Kidney (tissue), 14 donors: ENCODE data around the gene RPLP1. TPM values are rescaled to one million over a fixed set of nuclear protein-coding genes. Genes with fewer than 3 reads are reported as not detected.
A peak's percentile ranks its signal among the peaks of the same experiment; 100 is the strongest.

Experiments used
- DNase-seq, 5 donors: peaks; one replicate each; pipeline ENCODE4 v3.0.0-alpha.2; 2013 to 2020
- FAIRE-seq: peaks from 2 replicates; lab custom pipeline; 2012; peaks lifted over from hg19 to GRCh38; lab: Jason Lieb, UNC
- H3K27ac ChIP-seq, 2 donors: one replicate each; pipeline ENCODE4 v1.7.0; 2013; ENCODE audit warnings: low read depth in 2 of 2, low read length in 2 of 2, inconsistent platforms in 1 of 2
- H3K27me3 ChIP-seq: one replicate; pipeline ENCODE4 v1.7.1; 2013; ENCODE audit warnings: low read length, inconsistent platforms; ENCODE audit not compliant: control insufficient read depth, insufficient read depth
- H3K36me3 ChIP-seq, 3 donors: one replicate each; pipeline versions ENCODE4 v1.7.0 to v1.7.1; 2013; ENCODE audit warnings: low read length in 3 of 3, control low read depth in 1 of 3, inconsistent platforms in 1 of 3; ENCODE audit not compliant: insufficient read depth in 3 of 3, control insufficient read depth in 2 of 3
- H3K4me1 ChIP-seq, 3 donors: one replicate each; pipeline versions ENCODE4 v1.7.0 to v1.7.1; 2013; ENCODE audit warnings: low read length in 3 of 3, inconsistent platforms in 1 of 3, low read depth in 1 of 3; ENCODE audit not compliant: control insufficient read depth in 2 of 3, insufficient read depth in 2 of 3
- H3K4me3 ChIP-seq, 3 donors: one replicate each; pipeline versions ENCODE4 v1.7.0 to v1.8.1; 2013; ENCODE audit warnings: low read length in 3 of 3, control low read depth in 1 of 3, inconsistent platforms in 1 of 3
- H3K9ac ChIP-seq, 3 donors: one replicate each; pipeline versions ENCODE4 v1.7.0 to v1.7.1; 2013; ENCODE audit warnings: low read length in 3 of 3, control low read depth in 1 of 3, inconsistent platforms in 1 of 3
- H3K9me3 ChIP-seq, 3 donors: one replicate each; pipeline versions ENCODE4 v1.7.0 to v1.7.1; 2013; ENCODE audit warnings: low read length in 3 of 3, control low read depth in 1 of 3, inconsistent platforms in 1 of 3; ENCODE audit not compliant: control insufficient read depth in 2 of 3, insufficient read depth in 1 of 3
- intact Hi-C: fragments of 100-400 bp; cut with DNase I; formaldehyde crosslinking; loops from one replicate; pipeline ENCODE4 v1.11.1; 2022
- polyA plus RNA-seq: library from polyadenylated mRNA; stranded (reverse); fragments of 350-450 nt; fragmentation: Illumina TruSeq; extraction: RNeasy Lipid Tissue Mini Kit (QIAGEN cat#74804); gene quantifications from one replicate; pipeline ENCODE4 v1.2.3, GENCODE V29; 2014; ENCODE audit warnings: low read depth, low replicate concordance; ENCODE audit not compliant: insufficient read depth
- total RNA-seq: library from RNA; stranded (reverse); fragmentation: NEBNext Ultra II Directional; extraction: Animal tissue kit (Norgen Biotek cat#: 25700); gene quantifications from one replicate; pipeline ENCODE4 v1.2.1, GENCODE V29; 2021
- TF ChIP-seq, protein P1 (sequence below): IDR thresholded peaks from 3 replicates; pipeline ENCODE4 v1.5.1; 2012; ENCODE audit warnings: mild to moderate bottlenecking, moderate library complexity, borderline replicate concordance; ENCODE audit not compliant: insufficient read depth; ENCODE audit errors: extremely low read depth
- donor health status: control.
- donor health status: control.
- donor health status: control.
- donor health status: control.
- donor health status: control.
- donor health status: DM: yes; HTN: yes; CAD: no.
- donor health status: Normal renal cell carcinoma (clear cell type).

RPLP1 gene
- total and polyA plus RNA-seq, 2 donors from 2014 or later, result 1,303 to 2,805 TPM

DNA sequence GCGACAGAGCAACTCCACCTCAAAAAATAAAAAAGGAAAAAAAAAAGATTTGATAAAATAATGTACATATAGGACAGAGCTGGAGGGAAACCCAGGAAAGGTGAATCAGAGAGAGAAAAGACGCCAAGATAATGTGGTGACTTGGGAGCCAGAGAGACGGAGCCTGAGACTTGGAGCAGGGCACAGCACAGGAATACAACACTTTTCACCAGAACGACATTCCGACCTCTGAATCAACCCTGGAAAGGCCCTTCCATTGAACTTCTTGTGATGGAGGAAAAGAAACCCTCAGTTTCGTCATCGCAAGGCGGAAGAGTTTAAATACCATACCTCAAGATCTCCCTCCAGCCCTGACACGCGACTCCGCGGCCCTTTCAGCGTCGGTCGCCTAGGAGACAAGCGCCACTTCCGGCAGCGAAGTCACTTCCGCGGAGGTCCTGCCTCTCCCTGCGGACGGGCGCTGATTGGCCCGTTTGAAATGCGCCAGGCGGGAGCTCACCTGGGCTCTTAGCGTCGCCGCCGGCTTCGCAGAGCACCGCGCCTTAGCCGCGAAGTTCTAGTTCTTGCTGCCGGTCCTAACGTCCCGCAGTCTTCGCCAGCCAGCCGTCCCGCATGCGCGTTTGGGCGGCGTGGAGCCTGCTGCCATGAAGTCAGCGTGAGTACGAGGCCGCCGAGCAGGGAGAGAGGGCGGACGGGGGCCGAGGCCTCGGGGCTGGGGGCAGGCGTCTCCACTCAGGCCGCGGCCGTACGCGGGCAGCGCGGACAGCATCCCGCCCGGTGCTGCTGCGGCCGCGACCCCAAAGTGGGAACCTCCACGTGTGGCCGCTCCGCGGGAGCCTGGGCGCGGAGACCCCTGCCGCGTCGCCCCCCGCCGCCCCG, 38.6 kb upstream of the RPLP1 start, which contains the start of gene KIF23:
Gene KIF23, plus strand, starts transcription at position 528 of the 879 bp plus-strand sequence. Its CDS starts 117 bp downstream, at position 645.
- DNase-seq, result peak; percentile 95 to 98 (median 97)
- TF ChIP-seq, protein P1, sequence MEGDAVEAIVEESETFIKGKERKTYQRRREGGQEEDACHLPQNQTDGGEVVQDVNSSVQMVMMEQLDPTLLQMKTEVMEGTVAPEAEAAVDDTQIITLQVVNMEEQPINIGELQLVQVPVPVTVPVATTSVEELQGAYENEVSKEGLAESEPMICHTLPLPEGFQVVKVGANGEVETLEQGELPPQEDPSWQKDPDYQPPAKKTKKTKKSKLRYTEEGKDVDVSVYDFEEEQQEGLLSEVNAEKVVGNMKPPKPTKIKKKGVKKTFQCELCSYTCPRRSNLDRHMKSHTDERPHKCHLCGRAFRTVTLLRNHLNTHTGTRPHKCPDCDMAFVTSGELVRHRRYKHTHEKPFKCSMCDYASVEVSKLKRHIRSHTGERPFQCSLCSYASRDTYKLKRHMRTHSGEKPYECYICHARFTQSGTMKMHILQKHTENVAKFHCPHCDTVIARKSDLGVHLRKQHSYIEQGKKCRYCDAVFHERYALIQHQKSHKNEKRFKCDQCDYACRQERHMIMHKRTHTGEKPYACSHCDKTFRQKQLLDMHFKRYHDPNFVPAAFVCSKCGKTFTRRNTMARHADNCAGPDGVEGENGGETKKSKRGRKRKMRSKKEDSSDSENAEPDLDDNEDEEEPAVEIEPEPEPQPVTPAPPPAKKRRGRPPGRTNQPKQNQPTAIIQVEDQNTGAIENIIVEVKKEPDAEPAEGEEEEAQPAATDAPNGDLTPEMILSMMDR, result no peak
- intact Hi-C loops, result no loop called here
- no peak for FAIRE-seq
- H3K36me3 ChIP-seq, result peaks cover 0 to 6% (median 0%) of the 10 kb centered on the region in 3 donors
- H3K27me3 ChIP-seq, result no peaks in the 10 kb centered on the region
- peak within 1 kb of the TSS in 1 of 2 donors; percentile 28 for H3K27ac ChIP-seq
- peaks cover 0 to 4% (median 3%) of the 10 kb centered on the region in 3 donors for H3K4me1 ChIP-seq
- H3K9me3 ChIP-seq, result no peaks in the 10 kb centered on the region
- peak within 1 kb of the TSS; percentile 75 to 95 (median 85) for H3K4me3 ChIP-seq
- H3K9ac ChIP-seq, result peak within 1 kb of the TSS; percentile 16 to 88 (median 48)

DNA sequence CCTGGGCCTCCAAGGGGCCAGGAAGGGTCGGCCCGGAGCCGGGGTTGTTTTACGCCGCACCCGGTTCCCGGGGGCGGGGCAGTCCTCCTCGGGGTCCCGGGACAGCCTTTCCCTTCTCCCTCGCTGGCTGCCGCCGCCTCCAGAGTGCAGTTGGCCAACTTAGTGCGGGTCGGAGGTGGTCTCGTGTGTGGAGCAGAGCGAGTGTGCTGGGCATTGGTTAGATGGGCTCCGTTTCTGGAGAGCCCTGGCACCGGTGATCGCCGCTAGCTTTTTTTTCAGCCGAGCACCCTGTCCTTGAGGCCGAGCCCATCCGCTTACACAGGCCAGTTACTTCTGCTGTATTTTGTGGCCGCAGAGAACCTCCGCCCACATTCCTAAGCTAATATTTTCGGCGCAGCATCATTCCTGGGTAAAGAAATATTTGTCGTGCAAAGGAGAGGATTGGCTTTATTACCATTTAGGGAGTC, 37.9 kb upstream of the RPLP1 start:
- H3K9me3 ChIP-seq, result no peaks in the 10 kb centered on the region
- intact Hi-C loops, result no loop called here
- FAIRE-seq (no peak), DNase-seq (peak; percentile 54 to 84 (median 75))
- H3K27ac ChIP-seq, result peak overlapping the region in 1 of 2 donors; percentile 28
- H3K4me1 ChIP-seq, result peaks cover 0 to 4% (median 3%) of the 10 kb centered on the region in 3 donors
- TF ChIP-seq, protein P1, result no peak
- peak overlapping the region; percentile 65 to 76 (median 75) for H3K4me3 ChIP-seq
- H3K36me3 ChIP-seq, result no peaks in the 10 kb centered on the region
- no peaks in the 10 kb centered on the region for H3K27me3 ChIP-seq
- H3K9ac ChIP-seq, result peak overlapping the region in 2 of 3 donors; percentile 48 to 57

DNA sequence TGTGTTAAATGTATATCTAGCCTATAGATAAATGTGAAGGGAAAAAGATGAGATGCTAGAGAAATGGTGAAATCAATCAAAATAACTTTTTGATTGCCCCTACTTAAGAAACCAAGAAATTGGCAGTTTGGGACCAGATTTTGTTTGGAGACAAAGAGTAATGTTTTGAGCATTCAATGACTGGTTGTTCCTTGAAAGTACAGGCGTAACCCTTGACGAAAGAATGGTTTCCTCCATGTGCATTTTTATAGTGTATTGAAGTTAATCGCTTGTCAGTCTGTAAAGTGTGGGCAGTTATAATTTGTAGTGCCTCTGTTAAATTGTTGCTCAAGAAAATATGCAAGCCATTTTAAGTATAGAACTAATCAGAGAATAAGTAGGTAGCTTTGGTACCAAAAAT, 37.2 kb upstream of the RPLP1 start:
- intact Hi-C loops, result no loop called here
- Histone ChIP-seq H3K27me3 (no peaks in the 10 kb centered on the region), H3K9me3 (no peaks in the 10 kb centered on the region), H3K4me1 (peaks cover 0 to 4% (median 3%) of the 10 kb centered on the region in 3 donors), H3K27ac (no peak overlapping the region), H3K36me3 (no peaks in the 10 kb centered on the region), H3K9ac (peak overlapping the region in 1 of 3 donors; percentile 57), H3K4me3 (peak overlapping the region in 1 of 3 donors; percentile 76)
- TF ChIP-seq, protein P1, result no peak
- no peak for FAIRE-seq
- DNase-seq, result peak in 2 of 5 donors; percentile 13 to 24
